Ovary (tissue), 9 donors: ENCODE measurements around the gene KCNMB3. TPM values are rescaled to one million over a fixed set of nuclear protein-coding genes. Genes with fewer than 3 reads are reported as not detected.
"Not testable (repeated sequence)": the region's sequence is repeated elsewhere in the genome, so short reads cannot be mapped to it uniquely, and the experiment has no call there.

ENCODE experiments used
- DNase-seq, 5 donors: peaks; one replicate each; pipeline ENCODE4 v3.0.0-alpha.2; 2019 to 2020
- H3K27ac ChIP-seq, 2 donors: fragments of 200-600 bp; one replicate each; pipeline versions ENCODE4 v1.5.1 to v1.8.0; 2019 to 2022
- H3K27me3 ChIP-seq: fragments of 200-600 bp; one replicate; pipeline ENCODE4 v1.8.0; 2022
- H3K36me3 ChIP-seq: fragments of 200-600 bp; sonication (generic); one replicate; pipeline ENCODE4 v1.5.1; 2019
- H3K4me1 ChIP-seq: one replicate; pipeline ENCODE4 v1.8.1; 2013; ENCODE audit warnings: mild to moderate bottlenecking, moderate library complexity; ENCODE audit not compliant: insufficient read depth
- H3K4me3 ChIP-seq: fragments of 200-600 bp; sonication (generic); one replicate; pipeline ENCODE4 v1.5.1; 2017
- H3K9me3 ChIP-seq, 2 donors: fragments of 200-600 bp in 1 of 2; sonication (generic) in 1 of 2; one replicate each; pipeline versions ENCODE4 v1.5.1 to v1.8.1; 2013 to 2019; ENCODE audit warnings: mild to moderate bottlenecking in 1 of 2, moderate library complexity in 1 of 2
- EP300 ChIP-seq: sonication (generic); formaldehyde crosslinking; IDR thresholded peaks from one replicate; pipeline ENCODE4 v1.6.1; 2017; ENCODE audit warnings: antibody characterized with exemption
- POLR2A ChIP-seq: fragments of 450-650 bp; IDR thresholded peaks from one replicate; pipeline ENCODE4 v1.6.1; 2017; ENCODE audit warnings: antibody characterized with exemption, mild to moderate bottlenecking, moderate library complexity
- WGBS, 3 donors: extraction: QIAGEN DNeasy Blood & Tissue Kit in 1 of 3; methylation state at CpG; one replicate each; pipeline versions ENCODE4 v1.1.5 to v1.1.7; 2013 to 2017; 5-methylcytosine and 5-hydroxymethylcytosine counted together
- intact Hi-C, 4 donors: fragments of 100-400 bp; cut with DNase I; formaldehyde crosslinking; loops; one replicate each; pipeline versions ENCODE4 v1.11.0 to v1.15.1; 2022 to 2023
- polyA plus RNA-seq, 2 donors: library from polyadenylated mRNA; stranded (reverse); fragments of 200-250 nt in 1 of 2; fragments of 350-450 nt in 1 of 2; fragmentation: Illumina TruSeq in 1 of 2; extraction: RNeasy Lipid Tissue Mini Kit (QIAGEN cat#74804) in 1 of 2; gene quantifications; one replicate each; pipeline ENCODE4 v1.2.3, GENCODE V29; 2013 to 2014
- total RNA-seq, 7 donors: library from RNA; depleted of rRNA in 2 of 7; stranded (reverse); fragments of >200 nt in 2 of 7; fragmentation: NEBNext Ultra II Directional in 3 of 7; extraction: Animal tissue kit (Norgen Biotek cat#: 25700) in 3 of 7; gene quantifications; one replicate each; pipeline versions ENCODE4 v1.1.0 to v1.2.4, GENCODE V29; 2016 to 2023
- TF ChIP-seq, protein P1 (sequence below), 3 donors: fragments of 450-650 bp in 2 of 3; fragments of 200-600 bp in 1 of 3; IDR thresholded peaks; one replicate each; pipeline versions ENCODE4 v1.5.1 to v1.8.0; 2016 to 2022; ENCODE audit warnings: antibody characterized with exemption in 3 of 3, mild to moderate bottlenecking in 1 of 3
- donor health status: DM: no; HTN: no; CAD: no; lungs with moderate emphysema.
- donor health status: DM: no; HTN: no; CAD: no.
- donor health status: Bipolar disorder and iron deficiency.
- donor health status: DM: yes; HTN: yes; CAD: no.
- donor health status: DM: no; HTN: no; CAD: no.
- donor health status: DM: yes; HTN: yes; CAD: no.

Gene KCNMB3
- total and polyA plus RNA-seq, 9 donors = 0.57 to 2.8 (median 1.6) TPM

DNA sequence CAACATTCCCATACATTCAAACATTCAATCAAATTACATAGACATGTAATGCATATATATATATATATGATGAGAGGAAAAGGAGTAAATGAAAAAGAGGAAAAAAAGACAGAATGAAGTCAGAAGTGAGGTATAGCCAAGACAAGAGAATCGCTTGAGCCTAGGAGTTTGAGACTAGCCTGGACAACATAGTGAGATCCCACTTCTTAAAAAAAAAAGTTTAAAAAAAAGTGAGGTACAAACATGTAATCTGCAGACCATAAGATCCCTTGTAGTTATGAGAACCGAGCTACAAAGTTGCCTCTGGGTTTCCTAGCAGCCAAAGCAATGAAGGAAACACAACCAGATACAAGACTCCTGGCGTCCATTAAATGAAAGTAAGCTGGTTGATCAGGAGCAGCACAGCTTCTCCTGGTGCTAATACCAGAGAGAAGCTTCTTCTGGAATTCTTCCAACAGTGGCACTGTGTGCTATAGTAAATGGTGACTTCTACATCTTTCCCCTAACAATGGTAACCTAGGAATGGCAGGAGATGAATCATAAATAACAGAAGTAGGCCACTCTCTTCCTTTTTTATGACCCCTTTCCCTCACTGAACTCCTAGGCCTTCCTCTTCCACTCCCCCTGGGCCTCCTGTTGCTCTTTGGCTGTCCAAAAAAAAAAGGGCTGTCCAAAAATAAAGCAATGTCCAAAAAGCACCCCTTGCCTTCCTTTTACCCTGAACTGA, 3.5 kb downstream of the KCNMB3 start:
- Histone ChIP-seq H3K4me3 (no peak overlapping the region), H3K27me3 (no peaks in the 10 kb centered on the region), H3K9me3 (no peaks in the 10 kb centered on the region), H3K27ac (no peak overlapping the region), H3K36me3 (no peaks in the 10 kb centered on the region), H3K4me1 (no peaks in the 10 kb centered on the region)
- 93 to 99% (median 98%) methylated on average over 3 of the region's 3 CpGs for WGBS, 3 donors
- no peak for DNase-seq
- intact Hi-C loops = no loop called here
- TF ChIP-seq POLR2A (no peak), EP300 (no peak)
- TF ChIP-seq, protein P1, sequence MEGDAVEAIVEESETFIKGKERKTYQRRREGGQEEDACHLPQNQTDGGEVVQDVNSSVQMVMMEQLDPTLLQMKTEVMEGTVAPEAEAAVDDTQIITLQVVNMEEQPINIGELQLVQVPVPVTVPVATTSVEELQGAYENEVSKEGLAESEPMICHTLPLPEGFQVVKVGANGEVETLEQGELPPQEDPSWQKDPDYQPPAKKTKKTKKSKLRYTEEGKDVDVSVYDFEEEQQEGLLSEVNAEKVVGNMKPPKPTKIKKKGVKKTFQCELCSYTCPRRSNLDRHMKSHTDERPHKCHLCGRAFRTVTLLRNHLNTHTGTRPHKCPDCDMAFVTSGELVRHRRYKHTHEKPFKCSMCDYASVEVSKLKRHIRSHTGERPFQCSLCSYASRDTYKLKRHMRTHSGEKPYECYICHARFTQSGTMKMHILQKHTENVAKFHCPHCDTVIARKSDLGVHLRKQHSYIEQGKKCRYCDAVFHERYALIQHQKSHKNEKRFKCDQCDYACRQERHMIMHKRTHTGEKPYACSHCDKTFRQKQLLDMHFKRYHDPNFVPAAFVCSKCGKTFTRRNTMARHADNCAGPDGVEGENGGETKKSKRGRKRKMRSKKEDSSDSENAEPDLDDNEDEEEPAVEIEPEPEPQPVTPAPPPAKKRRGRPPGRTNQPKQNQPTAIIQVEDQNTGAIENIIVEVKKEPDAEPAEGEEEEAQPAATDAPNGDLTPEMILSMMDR (IDR thresholded peaks at IDR 0.05) = no peak

DNA sequence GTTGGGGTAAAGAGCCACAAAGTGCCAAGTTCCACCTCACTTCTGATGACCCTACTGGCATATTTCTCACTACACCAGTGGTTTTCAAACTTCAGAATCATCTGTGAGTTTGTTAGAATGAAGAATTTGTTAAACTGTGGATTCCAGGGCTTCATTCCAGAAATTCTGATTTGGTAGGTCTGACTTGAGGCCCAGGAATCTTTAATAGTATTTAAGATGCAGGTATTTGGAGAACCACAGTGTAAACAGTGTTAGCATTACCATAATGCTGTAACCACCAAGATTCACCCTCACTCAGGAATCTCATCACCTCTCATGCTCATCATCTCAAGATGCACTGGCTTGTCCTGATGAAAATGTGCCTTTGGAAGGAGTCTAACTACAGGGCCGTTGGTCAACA, 6.0 kb downstream of the KCNMB3 start:
- H3K27me3 ChIP-seq = no peaks in the 10 kb centered on the region
- DNase-seq = no peak
- no peaks in the 10 kb centered on the region for H3K36me3 ChIP-seq
- H3K27ac ChIP-seq = no peak overlapping the region
- intact Hi-C loops = no loop called here
- TF ChIP-seq, protein P1 (IDR thresholded peaks at IDR 0.05) = no peak
- TF ChIP-seq POLR2A (no peak), EP300 (no peak)
- H3K4me3 ChIP-seq = no peak overlapping the region
- no peaks in the 10 kb centered on the region for H3K9me3 ChIP-seq
- 84 to 96% (median 90%) methylated on average over 1 of the region's 1 CpG for WGBS, 3 donors
- no peaks in the 10 kb centered on the region for H3K4me1 ChIP-seq

DNA sequence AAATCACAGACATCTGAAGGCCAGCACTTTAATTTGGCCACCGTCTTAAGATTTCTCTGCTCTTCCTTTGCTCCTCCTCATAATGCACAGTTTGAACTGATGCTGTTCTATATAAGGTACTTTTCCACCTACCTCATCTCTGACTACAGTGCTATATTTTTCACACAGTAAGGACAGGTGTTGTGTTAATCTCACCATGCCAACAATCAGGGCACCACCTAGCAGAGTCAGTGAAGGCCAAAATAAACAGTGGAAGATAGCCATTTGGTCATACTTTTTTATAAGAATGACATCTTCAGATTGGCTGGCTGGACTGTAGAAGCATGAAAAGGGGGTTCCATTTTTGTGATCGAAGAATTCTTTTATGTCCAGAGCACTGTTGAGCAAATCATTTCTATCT, 8.1 kb downstream of the KCNMB3 start:
- H3K27me3 ChIP-seq, H3K27ac ChIP-seq, intact Hi-C loops, H3K36me3 ChIP-seq, H3K4me1 ChIP-seq, H3K9me3 ChIP-seq, DNase-seq, H3K4me3 ChIP-seq: not testable (repeated sequence)
- 89 to 96% (median 95%) methylated on average over 1 of the region's 2 CpGs for WGBS, 3 donors

DNA sequence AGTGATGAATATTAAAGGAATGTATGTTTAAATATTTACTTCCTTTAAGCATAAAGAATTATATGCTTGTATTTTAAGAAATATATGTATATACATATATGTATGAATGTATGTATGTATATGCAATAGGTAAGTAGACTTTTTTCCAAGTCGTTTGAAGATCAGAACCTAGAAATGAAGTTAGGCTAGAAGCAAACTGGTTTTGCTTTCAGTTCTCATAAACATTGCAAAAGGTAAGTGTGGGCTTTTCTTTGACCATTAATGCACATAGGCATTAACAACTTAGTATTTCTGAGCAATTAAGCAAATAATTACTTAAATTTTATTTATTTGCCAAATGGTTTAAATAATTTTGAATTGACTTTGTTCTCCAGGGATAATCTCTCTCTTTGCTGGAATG, 10.6 kb downstream of the KCNMB3 start:
- H3K27me3 ChIP-seq, intact Hi-C loops, H3K4me3 ChIP-seq, DNase-seq, H3K36me3 ChIP-seq, H3K9me3 ChIP-seq, H3K4me1 ChIP-seq, H3K27ac ChIP-seq: not testable (repeated sequence)
- 49 to 57% (median 56%) methylated on average over 1 of the region's 1 CpG for WGBS, 3 donors

DNA sequence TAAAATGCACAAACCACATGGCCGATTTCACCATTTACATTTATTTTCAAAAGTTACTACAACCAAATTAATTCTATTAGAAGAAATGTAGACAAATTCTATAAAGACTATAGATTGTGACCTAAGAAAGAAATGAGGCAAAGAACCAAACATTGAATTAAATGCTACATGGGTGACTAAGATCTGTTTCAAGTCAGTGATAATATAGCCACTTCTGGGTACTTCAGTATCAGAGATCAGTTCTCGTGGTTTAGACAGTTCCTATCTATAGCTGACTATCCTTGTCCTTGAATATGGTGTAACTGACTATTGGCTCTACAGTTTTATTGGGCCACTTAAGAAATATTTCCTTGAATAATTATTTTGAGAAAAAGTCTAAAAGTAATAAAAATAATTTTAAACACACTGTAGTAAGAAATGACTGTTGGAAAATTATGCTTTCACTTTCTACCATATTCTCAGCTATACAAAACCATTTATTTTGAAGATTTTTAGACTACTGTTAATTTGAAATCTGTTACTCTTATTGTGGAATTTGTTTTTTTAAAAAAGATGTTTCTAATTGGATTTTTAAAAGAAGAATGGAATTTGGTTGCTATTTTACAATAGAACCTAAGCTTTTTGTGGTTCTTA, 14.1 kb downstream of the KCNMB3 start:
- 53 to 72% (median 63%) methylated on average over 2 of the region's 2 CpGs for WGBS, 3 donors
- Histone ChIP-seq H3K4me3 (no peak overlapping the region), H3K27me3 (no peaks in the 10 kb centered on the region), H3K9me3 (no peaks in the 10 kb centered on the region), H3K4me1 (no peaks in the 10 kb centered on the region), H3K36me3 (no peaks in the 10 kb centered on the region), H3K27ac (no peak overlapping the region)
- TF ChIP-seq, protein P1 (IDR thresholded peaks at IDR 0.05) = no peak
- TF ChIP-seq EP300 = no peak
- TF ChIP-seq POLR2A = no peak
- intact Hi-C loops = no loop called here
- DNase-seq = no peak
